Activated naive CD4-positive, alpha-beta T cell treated with anti-CD3 and anti-CD28 coated beads, Interleukin-2, amount 50 U/mL, for 72 hours (primary cell): Measurements from ENCODE around the gene NLRP8. TPM values are rescaled to one million over a fixed set of nuclear protein-coding genes. Genes with fewer than 3 reads are reported as not detected.

ENCODE experiments used
- total RNA-seq, 2 donors: library from RNA; stranded (reverse); gene quantifications; one replicate each; pipeline ENCODE4 v1.2.3, GENCODE V29; 2022

Gene NLRP8
- total RNA-seq, 2 donors from 2014 or later, result not detected

Other genes starting within 250 kb of the NLRP8 start
- under 1 TPM in 1 of 2 donors, not detected in 1; 0.09 TPM for gene NLRP9, start 209.4 kb upstream of the NLRP8 start, total RNA-seq
- not detected for gene RFPL4A, start 188.7 kb upstream of the NLRP8 start, total RNA-seq
- not detected for gene RFPL4AL1, start 178.7 kb upstream of the NLRP8 start, total RNA-seq
- gene NLRP11, start 115.8 kb upstream of the NLRP8 start, total RNA-seq, result under 1 TPM in 1 of 2 donors, not detected in 1; 0.08 TPM
- not detected for gene NLRP4, start 111.3 kb upstream of the NLRP8 start, total RNA-seq
- gene NLRP13, start 15.5 kb upstream of the NLRP8 start, total RNA-seq, result not detected
- not detected for gene NLRP5, start 38.9 kb downstream of the NLRP8 start, total RNA-seq
- 10 to 100 TPM; 32.2 to 32.5 TPM for gene ZNF787, start 173.5 kb downstream of the NLRP8 start, total RNA-seq
- 10 to 100 TPM; 25.9 to 37.3 TPM for gene ZNF444, start 193.5 kb downstream of the NLRP8 start, total RNA-seq
- gene GALP, start 228.2 kb downstream of the NLRP8 start, total RNA-seq, result not detected
- gene ZSCAN5B, start 250.0 kb downstream of the NLRP8 start, total RNA-seq, result not detected